PC-3 (cell line): Measurements from ENCODE around the gene GALNTL6. TPM values are rescaled to one million over a fixed set of nuclear protein-coding genes. Genes with fewer than 3 reads are reported as not detected.

Experiments used
- ATAC-seq: fragments of 200-7000 bp; cut with Tn5 transposase; 2 replicates; pipeline ENCODE4 v1.9.1; 2020; ENCODE audit warnings: mild to moderate bottlenecking, moderate library complexity
- BruUV-seq: library from RNA; stranded (reverse); fragments of 400-500 nt; replicated peaks from 2 replicates; lab custom pipeline; 2021; lab: Mats Ljungman, UMichigan
- CTCF ChIA-PET: fragments of 300-600 bp; sonication (Branson Sonifier 250); formaldehyde crosslinking; loops from one replicate; lab custom pipeline; 2022; ENCODE audit warnings: antibody characterized with exemption; lab: Charles Lee
- POLR2A ChIA-PET: fragments of 300-600 bp; sonication (Branson Sonifier 250); formaldehyde crosslinking; loops from one replicate; lab custom pipeline; 2022; ENCODE audit warnings: antibody characterized with exemption; ENCODE audit not compliant: unreplicated experiment; lab: Charles Lee
- DNase-seq: peaks from one replicate; pipeline ENCODE4 v3.0.0-alpha.2; 2015
- H2AFZ ChIP-seq: fragments of 300-600 bp; sonication (generic); 2 replicates; pipeline ENCODE4 v1.6.0; 2016; ENCODE audit warnings: antibody characterized with exemption, low read length
- H3F3A ChIP-seq: fragments of 300-600 bp; sonication (generic); one replicate; pipeline ENCODE4 v1.6.0; 2017; ENCODE audit warnings: antibody characterized with exemption, low read length, control low read depth, mild to moderate bottlenecking; ENCODE audit not compliant: unreplicated experiment
- H3K27ac ChIP-seq: fragments of 300-600 bp; sonication (generic); 2 replicates; pipeline ENCODE4 v1.5.1; 2016; ENCODE audit warnings: mild to moderate bottlenecking, low read length
- H3K27me3 ChIP-seq: fragments of 300-600 bp; sonication (generic); 2 replicates; pipeline ENCODE4 v1.6.1; 2016; ENCODE audit warnings: low read length, mixed read lengths
- H3K36me3 ChIP-seq: fragments of 300-600 bp; sonication (generic); 2 replicates; pipeline ENCODE4 v1.6.1; 2016; ENCODE audit warnings: low read depth, mixed run types, low read length, mixed read lengths
- H3K4me1 ChIP-seq: fragments of 300-600 bp; sonication (generic); 2 replicates; pipeline ENCODE4 v1.5.1; 2016; ENCODE audit warnings: low read length; ENCODE audit not compliant: insufficient read depth
- H3K4me2 ChIP-seq: fragments of 300-600 bp; sonication (generic); 2 replicates; pipeline ENCODE4 v1.6.0; 2016; ENCODE audit warnings: low read length
- H3K4me3 ChIP-seq: fragments of 300-600 bp; sonication (generic); 2 replicates; pipeline ENCODE4 v1.5.1; 2016; ENCODE audit warnings: mild to moderate bottlenecking, low read length, mixed read lengths
- H3K79me2 ChIP-seq: fragments of 300-600 bp; sonication (generic); 2 replicates; pipeline ENCODE4 v1.6.1; 2017; ENCODE audit warnings: low read length, mixed read lengths
- H3K9ac ChIP-seq: fragments of 300-600 bp; sonication (generic); 2 replicates; pipeline ENCODE4 v1.6.0; 2016; ENCODE audit warnings: mild to moderate bottlenecking, low read length
- H3K9me2 ChIP-seq: fragments of 300-600 bp; sonication (generic); replicated peaks from 2 replicates; pipeline ENCODE4 v1.6.1; 2016; ENCODE audit warnings: mixed run types, low read length, mixed read lengths
- H3K9me3 ChIP-seq: fragments of 300-600 bp; sonication (generic); 2 replicates; pipeline ENCODE4 v1.6.1; 2016; ENCODE audit warnings: low read length, mixed read lengths
- H4K20me1 ChIP-seq: fragments of 300-600 bp; sonication (generic); 2 replicates; pipeline ENCODE4 v1.6.1; 2016; ENCODE audit warnings: low read length, mixed read lengths
- CTCF ChIP-seq: fragments of 300-600 bp; sonication (generic); conservative IDR thresholded peaks from 2 replicates; pipeline ENCODE4 v1.5.1; 2017; ENCODE audit warnings: antibody characterized with exemption, low read depth, mild to moderate bottlenecking, low read length
- EZH2 ChIP-seq: fragments of 300-600 bp; sonication (generic); IDR thresholded peaks from one replicate; pipeline ENCODE4 v1.6.1; 2017; ENCODE audit warnings: antibody characterized with exemption, mild to moderate bottlenecking, low read length; ENCODE audit not compliant: unreplicated experiment
- EZH2phosphoT487 ChIP-seq: fragments of 300-600 bp; sonication (generic); IDR thresholded peaks from 2 replicates; pipeline ENCODE4 v1.6.1; 2018; ENCODE audit warnings: mild to moderate bottlenecking, antibody characterized with exemption, low read length, borderline replicate concordance
- intact Hi-C: fragments of 100-400 bp; cut with micrococcal nuclease; formaldehyde crosslinking; loops from 2 replicates; pipeline ENCODE4 v1.9.0; 2023
- total RNA-seq: library from RNA; depleted of rRNA; stranded (reverse); fragments of >200 nt; gene quantifications from 2 replicates; pipeline ENCODE4 v1.2.3, GENCODE V29; 2014

GALNTL6 gene
- total RNA-seq, 1 experiment from 2014 or later = not detected

- POLR2A ChIA-PET = no interaction called here
These were observed 869.8 kb downstream of the GALNTL6 start for GRCh38 chr4:172683021-172683420.

GRCh38 chr4:172686021-172686420 is 872.8 kb downstream of the GALNTL6 start:
- Histone ChIP-seq H3K27ac (no peak overlapping the region), H3K9ac (no peak overlapping the region), H3K27me3 (no peaks in the 10 kb centered on the region), H3K79me2 (no peaks in the 10 kb centered on the region), H3K4me3 (no peak overlapping the region), H3K36me3 (no peaks in the 10 kb centered on the region), H3K9me2 (no peaks in the 10 kb centered on the region), H3K4me1 (no peaks in the 10 kb centered on the region), H3K4me2 (no peak overlapping the region), H4K20me1 (no peaks in the 10 kb centered on the region), H2AFZ (no peak overlapping the region), H3K9me3 (no peaks in the 10 kb centered on the region), H3F3A (no peaks in the 10 kb centered on the region)
- ChIA-PET POLR2A (no interaction called here), CTCF (no interaction called here)
- no peak for ATAC-seq
- intact Hi-C loops = no loop called here
- TF ChIP-seq EZH2phosphoT487 (no peak), EZH2 (no peak), CTCF (no peak)
- BruUV-seq = no TSS peak
- no peak for DNase-seq

More at GRCh38 chr4:172683021-172683420, 869.8 kb downstream of the GALNTL6 start:
- TF ChIP-seq CTCF = no peak
- CTCF ChIA-PET = no interaction called here
- Histone ChIP-seq H3K9me2 (no peaks in the 10 kb centered on the region), H3F3A (no peaks in the 10 kb centered on the region), H2AFZ (no peak overlapping the region), H3K4me3 (no peak overlapping the region), H3K27ac (no peak overlapping the region), H3K79me2 (no peaks in the 10 kb centered on the region), H4K20me1 (no peaks in the 10 kb centered on the region), H3K4me1 (no peaks in the 10 kb centered on the region), H3K36me3 (no peaks in the 10 kb centered on the region), H3K9me3 (no peaks in the 10 kb centered on the region), H3K4me2 (no peak overlapping the region), H3K9ac (no peak overlapping the region), H3K27me3 (no peaks in the 10 kb centered on the region)
- DNase-seq (no peak), ATAC-seq (no peak)
- intact Hi-C loops = no loop called here
- no TSS peak for BruUV-seq

- no peaks in the 10 kb centered on the region for H3K9me3 ChIP-seq
- no peaks in the 10 kb centered on the region for H3K79me2 ChIP-seq
- H3K36me3 ChIP-seq = no peaks in the 10 kb centered on the region
- H3K4me1 ChIP-seq = no peaks in the 10 kb centered on the region
- ChIA-PET POLR2A (no interaction called here), CTCF (no interaction called here)
- H3K27ac ChIP-seq = no peak overlapping the region
- BruUV-seq = no TSS peak
- no peaks in the 10 kb centered on the region for H3K9me2 ChIP-seq
- H3K27me3 ChIP-seq = no peaks in the 10 kb centered on the region
- no peak overlapping the region for H3K4me2 ChIP-seq
- H3F3A ChIP-seq = no peaks in the 10 kb centered on the region
- H2AFZ ChIP-seq = no peak overlapping the region
- ATAC-seq (no peak), DNase-seq (peak; percentile 6)
- intact Hi-C loops = no loop called here
- no peak overlapping the region for H3K9ac ChIP-seq
- TF ChIP-seq EZH2 (no peak), CTCF (0 out of 2 replicates have a peak, but pooled peaks have one; percentile 16)
- no peak overlapping the region for H3K4me3 ChIP-seq
- no peaks in the 10 kb centered on the region for H4K20me1 ChIP-seq
These were observed 875.3 kb downstream of the GALNTL6 start for GRCh38 chr4:172688534-172688933.
